Hematopoietic multipotent progenitor cell treated with erythropoietin and hydrocortisone succinate and interleukin-3 and kit ligand, for 4 days (in vitro differentiated cells): ENCODE data around the gene RPL19.

Source experiments
- DNase-seq: peaks from one replicate; pipeline ENCODE4 v3.0.0-alpha.2; 2015

The RPL19 gene

GRCh38 chr17:39252788-39253460 is 52.8 kb downstream of the RPL19 start:
- DNase-seq = no peak
